Astrocyte of the spinal cord (primary cell): Measurements from ENCODE around the gene SMIM31.
A peak's percentile ranks its signal among the peaks of the same experiment; 100 is the strongest.

Experiments
- DNase-seq: peaks from one replicate; pipeline ENCODE4 v3.0.0; 2011; ENCODE audit warnings: low read depth, low spot score
- H3K4me3 ChIP-seq: 2 replicates; pipeline ENCODE4 v1.5.1; 2011; ENCODE audit warnings: low read depth, mild to moderate bottlenecking, low read length, moderate library complexity
- in situ Hi-C: cut with HindIII; loops from 2 replicates; pipeline ENCODE4 v1.10.0; 2017; ENCODE audit warnings: low sequenced_read_pairs
- TF ChIP-seq, protein P1 (sequence below): IDR thresholded peaks from 2 replicates; pipeline ENCODE4 v1.5.1; 2012; ENCODE audit warnings: low read depth, mild to moderate bottlenecking, low read length, inconsistent platforms

SMIM31 gene

GRCh38 chr4:164772076-164772475 lies 18.1 kb downstream of the SMIM31 start:
- H3K4me3 ChIP-seq: no peak overlapping the region
- TF ChIP-seq, protein P1, sequence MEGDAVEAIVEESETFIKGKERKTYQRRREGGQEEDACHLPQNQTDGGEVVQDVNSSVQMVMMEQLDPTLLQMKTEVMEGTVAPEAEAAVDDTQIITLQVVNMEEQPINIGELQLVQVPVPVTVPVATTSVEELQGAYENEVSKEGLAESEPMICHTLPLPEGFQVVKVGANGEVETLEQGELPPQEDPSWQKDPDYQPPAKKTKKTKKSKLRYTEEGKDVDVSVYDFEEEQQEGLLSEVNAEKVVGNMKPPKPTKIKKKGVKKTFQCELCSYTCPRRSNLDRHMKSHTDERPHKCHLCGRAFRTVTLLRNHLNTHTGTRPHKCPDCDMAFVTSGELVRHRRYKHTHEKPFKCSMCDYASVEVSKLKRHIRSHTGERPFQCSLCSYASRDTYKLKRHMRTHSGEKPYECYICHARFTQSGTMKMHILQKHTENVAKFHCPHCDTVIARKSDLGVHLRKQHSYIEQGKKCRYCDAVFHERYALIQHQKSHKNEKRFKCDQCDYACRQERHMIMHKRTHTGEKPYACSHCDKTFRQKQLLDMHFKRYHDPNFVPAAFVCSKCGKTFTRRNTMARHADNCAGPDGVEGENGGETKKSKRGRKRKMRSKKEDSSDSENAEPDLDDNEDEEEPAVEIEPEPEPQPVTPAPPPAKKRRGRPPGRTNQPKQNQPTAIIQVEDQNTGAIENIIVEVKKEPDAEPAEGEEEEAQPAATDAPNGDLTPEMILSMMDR: no peak
- no peak for DNase-seq
- in situ Hi-C loops: no loop called here

DNA sequence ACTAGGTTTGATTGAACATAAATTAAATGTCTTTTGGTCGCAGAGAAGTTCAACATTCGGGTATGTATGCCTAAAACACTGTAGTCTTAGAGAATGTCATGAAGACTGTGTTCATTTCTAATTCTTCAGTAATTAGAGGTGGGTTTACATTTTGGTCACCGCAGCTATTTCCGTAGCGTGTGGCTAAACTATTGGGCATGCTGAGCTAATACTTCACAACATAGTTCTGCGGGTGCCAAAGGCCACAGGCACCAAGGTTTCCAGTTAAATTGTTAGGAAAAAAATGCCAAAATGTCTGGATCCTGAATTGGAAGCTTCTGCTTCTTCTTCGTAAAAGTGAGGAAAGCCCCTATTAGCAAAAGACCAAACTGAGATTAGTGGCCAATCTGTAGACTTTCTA lies 25.1 kb downstream of the SMIM31 start:
- H3K4me3 ChIP-seq: no peak overlapping the region
- no peak for DNase-seq
- TF ChIP-seq, protein P1: no peak
- in situ Hi-C loops: no loop called here

DNA sequence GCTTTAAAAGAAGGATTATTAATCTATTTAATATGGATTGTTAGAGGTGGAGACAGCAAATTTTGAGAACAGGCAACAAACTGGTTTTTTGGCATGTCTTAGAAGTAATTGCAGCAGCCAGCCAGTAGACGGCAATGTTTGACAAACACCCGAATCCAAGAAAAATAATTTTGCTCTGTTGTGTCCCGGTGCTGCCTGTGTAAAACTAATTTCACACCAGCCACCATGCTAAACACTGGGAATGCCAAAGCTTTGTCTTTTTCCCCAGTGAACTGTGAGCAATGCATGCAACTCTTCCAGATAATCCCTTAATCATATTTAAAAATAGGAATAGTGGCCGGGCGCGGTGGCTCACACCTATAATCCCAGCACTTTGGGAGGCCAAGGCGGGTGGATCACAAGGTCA lies 25.9 kb downstream of the SMIM31 start:
- H3K4me3 ChIP-seq: no peak overlapping the region
- DNase-seq: peak; percentile 46
- TF ChIP-seq, protein P1: peak; percentile 91
- in situ Hi-C loops: no loop called here

- DNase-seq: no peak
- TF ChIP-seq, protein P1: no peak
- H3K4me3 ChIP-seq: no peak overlapping the region
- in situ Hi-C loops: no loop called here
Measured at GRCh38 chr4:164780839-164781238, 26.9 kb downstream of the SMIM31 start.

GRCh38 chr4:164783976-164784375 lies 30.0 kb downstream of the SMIM31 start:
- H3K4me3 ChIP-seq: no peak overlapping the region
- TF ChIP-seq, protein P1: no peak
- in situ Hi-C loops: no loop called here
- DNase-seq: no peak

DNA sequence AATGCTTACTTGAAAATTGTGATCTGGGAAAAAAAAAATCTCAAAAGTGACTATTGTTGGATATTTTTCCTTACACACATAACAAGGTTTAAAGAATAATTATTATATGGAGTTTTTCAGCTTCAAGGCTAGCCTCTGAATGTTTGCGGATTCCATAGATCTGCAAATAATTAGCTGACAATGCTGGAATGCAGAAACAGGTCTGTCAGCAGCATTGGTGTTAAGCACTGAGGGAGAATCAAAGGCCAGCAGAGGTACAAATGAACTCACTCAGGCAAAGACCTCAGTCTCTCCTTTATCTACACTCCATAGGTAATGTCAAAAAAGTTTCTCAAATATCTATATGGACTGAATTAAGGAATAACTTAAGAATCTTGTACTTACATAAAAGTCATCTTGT lies 35.1 kb downstream of the SMIM31 start:
- in situ Hi-C loops: no loop called here
- no peak overlapping the region for H3K4me3 ChIP-seq
- TF ChIP-seq, protein P1: no peak
- no peak for DNase-seq

DNA sequence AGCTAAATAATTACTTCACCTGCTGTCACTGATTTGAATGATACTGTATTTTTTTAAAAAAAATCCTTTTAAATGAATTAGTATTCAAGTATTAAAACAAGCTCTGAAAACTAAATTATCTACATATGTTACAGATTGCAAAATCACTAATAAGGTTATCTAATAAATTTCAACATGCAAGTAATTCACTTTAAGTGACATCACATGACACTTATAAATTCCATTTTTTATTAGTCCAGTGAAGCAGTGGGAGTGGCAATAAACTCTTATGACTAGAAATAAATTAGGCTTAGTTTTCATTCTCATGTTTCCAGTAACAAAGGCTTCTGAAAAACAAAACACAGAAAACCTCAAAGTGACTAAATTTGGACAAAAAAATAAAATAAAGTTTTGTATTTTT lies 36.3 kb downstream of the SMIM31 start:
- DNase-seq: no peak
- H3K4me3 ChIP-seq: no peak overlapping the region
- in situ Hi-C loops: no loop called here
- TF ChIP-seq, protein P1: no peak
